SK-N-MC (cell line): Measurements from ENCODE around the gene LYPD6.

Source experiments
- EZH2 ChIP-seq: fragments of 200-600 bp; sonication (generic); IDR thresholded peaks from one replicate; pipeline ENCODE4 v1.6.1; 2017; ENCODE audit warnings: antibody characterized with exemption
- FOXP2 ChIP-seq: optimal IDR thresholded peaks from 2 replicates; pipeline ENCODE3; 2011; ENCODE audit warnings: mild to moderate bottlenecking, moderate library complexity; ENCODE audit not compliant: insufficient read depth; ENCODE audit errors: extremely low read length, control extremely low read depth
- POLR2AphosphoS5 ChIP-seq: IDR thresholded peaks from 2 replicates; pipeline ENCODE4 v1.6.1; 2012; ENCODE audit warnings: mild to moderate bottlenecking, low read depth, low read length, borderline replicate concordance

DNA sequence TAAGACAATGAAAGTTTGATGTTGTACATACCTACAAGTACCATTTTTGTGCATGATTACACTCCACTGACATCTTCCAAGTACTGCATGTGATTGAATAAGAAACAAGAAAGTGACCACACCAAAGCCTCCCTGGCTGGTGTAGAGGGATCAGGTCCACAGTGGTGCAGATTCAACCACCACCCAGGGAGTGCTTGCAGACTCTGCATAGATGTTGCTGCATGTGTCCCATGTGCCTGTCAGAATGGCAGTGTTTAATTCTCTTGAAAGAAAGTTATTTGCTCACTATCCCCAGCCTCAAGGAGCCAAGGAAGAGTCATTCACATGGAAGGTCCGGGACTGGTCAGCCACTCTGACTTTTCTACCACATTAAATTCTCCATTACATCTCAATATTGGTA, 142.7 kb downstream of the LYPD6 start:
- TF ChIP-seq POLR2AphosphoS5 (no peak), EZH2 (no peak), FOXP2 (no peak)
